Left kidney (tissue), 2 donors: ENCODE results near the gene MRPL40. TPM values are rescaled to one million over a fixed set of nuclear protein-coding genes. Genes with fewer than 3 reads are reported as not detected.
A peak's percentile ranks its signal among the peaks of the same experiment; 100 is the strongest.

Source experiments
- DNase-seq: peaks from one replicate; pipeline ENCODE4 v3.0.0-alpha.2; 2013
- polyA plus RNA-seq: library from polyadenylated mRNA; unstranded; fragments of 120-200 nt; gene quantifications from one replicate; pipeline ENCODE4 v1.2.1, GENCODE V29; 2013; ENCODE audit not compliant: insufficient read length

The MRPL40 gene
- polyA plus RNA-seq, 1 donor: 43.2 TPM

- DNase-seq: no peak
Observed at GRCh38 chr22:19460036-19460435, 27.7 kb downstream of the MRPL40 start.

GRCh38 chr22:19461506-19461905 lies 29.2 kb downstream of the MRPL40 start:
- no peak for DNase-seq

GRCh38 chr22:19463008-19463407 lies 30.7 kb downstream of the MRPL40 start:
- DNase-seq: no peak

GRCh38 chr22:19463491-19464469 lies 31.4 kb downstream of the MRPL40 start:
- no peak for DNase-seq

GRCh38 chr22:19464546-19464945 lies 32.2 kb downstream of the MRPL40 start:
- no peak for DNase-seq

DNA sequence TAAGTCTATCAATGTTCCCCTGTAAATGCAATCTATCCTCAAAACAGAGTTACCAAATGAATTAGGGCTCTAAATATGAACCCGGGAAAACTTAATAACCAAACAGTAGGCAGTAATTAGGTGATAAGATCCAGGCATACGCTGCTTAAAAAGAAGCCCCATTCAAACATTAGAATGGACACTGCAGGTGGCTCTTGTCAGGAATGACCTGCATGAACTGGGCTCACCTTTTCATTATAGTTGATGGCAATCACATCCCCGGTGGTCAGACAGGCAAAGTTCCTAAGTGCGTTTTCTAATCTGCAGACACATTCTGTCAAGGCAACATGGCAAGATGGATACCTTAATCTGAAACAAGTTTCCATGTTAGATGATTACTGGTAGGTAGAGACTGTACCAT lies 32.6 kb downstream of the MRPL40 start:
- DNase-seq: no peak

DNA sequence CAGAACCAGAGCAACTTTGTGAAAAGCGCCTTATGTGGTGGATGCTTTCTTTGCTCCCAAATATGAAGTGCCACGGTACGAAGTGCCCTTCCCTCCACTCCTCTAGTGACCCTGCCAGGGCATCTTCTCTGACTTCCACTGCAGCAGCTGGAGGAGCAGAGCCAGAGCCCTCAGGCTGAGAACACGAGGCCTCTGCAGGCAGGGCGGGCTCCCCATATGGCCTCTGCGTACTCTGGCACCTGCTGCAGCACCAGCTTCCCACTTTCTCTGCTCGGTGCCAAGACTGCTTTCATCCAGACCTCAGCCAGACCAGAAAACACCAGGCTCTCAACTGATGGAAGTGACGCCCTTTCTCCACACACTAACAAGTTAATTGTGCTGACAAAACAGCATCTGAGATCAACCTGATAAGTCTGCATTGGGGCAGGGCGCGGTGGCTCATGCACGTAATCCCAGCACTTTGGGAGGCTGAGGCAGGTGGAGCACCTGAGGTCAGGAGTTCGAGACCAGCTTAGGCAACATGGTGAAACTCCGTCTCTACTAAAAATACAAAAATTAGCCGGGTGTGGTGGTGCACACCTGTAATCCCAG lies 33.9 kb downstream of the MRPL40 start:
- DNase-seq: no peak

GRCh38 chr22:19466848-19467752 lies 34.8 kb downstream of the MRPL40 start:
- no peak for DNase-seq

DNA sequence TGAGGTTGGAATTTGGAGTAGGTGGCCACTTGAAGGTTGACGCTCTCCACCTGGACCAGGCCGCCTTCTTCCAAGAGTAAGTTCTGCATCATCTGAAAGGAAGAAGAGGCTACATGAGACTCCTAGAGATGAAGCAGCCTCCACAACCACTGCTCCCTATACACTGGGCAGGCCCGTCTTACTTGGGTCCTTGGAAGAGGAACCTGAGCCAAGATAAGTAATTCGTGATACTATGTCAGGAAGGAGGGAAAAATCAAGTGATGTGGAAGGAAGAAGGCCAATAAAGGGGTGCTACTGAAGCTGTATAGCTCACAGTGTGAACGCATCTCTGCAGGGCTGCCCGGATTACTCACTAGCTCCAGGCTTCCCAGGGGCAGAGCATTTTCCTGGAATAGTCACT lies 35.6 kb downstream of the MRPL40 start:
- DNase-seq: no peak

DNA sequence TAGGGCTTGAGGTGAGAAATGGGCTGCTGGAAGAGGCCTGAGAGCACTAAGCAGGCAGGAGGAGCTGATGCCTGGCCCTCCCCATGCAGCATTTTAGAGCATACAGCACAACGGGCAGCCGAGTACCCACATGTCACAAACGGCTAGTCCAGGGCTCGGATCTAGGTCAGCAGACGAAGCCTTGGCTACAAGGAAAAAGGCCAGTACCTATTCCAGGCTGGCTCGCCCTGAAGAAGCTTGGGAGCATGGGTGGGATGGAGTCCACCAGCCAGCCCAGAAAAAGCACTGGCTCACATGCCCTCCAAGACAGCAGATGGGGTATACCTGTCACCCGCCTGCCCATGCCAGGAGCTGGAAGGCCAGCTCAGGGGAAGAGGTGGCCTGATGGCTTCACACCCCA lies 37.1 kb downstream of the MRPL40 start:
- DNase-seq: no peak

DNA sequence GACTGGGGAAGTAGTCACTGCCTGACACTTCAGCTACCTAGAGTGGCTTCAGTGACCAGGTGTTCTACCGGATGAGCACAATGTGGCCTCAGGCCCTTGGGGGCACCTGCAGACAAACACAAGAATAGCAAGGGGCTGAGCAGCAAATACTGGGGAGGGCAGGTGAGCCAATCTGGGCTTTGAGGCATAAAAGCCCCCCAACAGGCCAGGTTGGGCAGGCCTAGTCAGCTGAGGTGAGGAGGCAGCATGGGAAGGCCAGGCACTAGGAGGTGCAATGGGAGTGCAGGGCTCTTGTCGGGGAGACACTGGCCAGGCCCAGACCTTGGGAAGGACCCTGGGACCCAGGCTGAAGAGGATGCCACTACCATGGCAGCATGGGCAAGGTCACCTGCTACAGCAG lies 37.7 kb downstream of the MRPL40 start:
- DNase-seq: no peak

DNA sequence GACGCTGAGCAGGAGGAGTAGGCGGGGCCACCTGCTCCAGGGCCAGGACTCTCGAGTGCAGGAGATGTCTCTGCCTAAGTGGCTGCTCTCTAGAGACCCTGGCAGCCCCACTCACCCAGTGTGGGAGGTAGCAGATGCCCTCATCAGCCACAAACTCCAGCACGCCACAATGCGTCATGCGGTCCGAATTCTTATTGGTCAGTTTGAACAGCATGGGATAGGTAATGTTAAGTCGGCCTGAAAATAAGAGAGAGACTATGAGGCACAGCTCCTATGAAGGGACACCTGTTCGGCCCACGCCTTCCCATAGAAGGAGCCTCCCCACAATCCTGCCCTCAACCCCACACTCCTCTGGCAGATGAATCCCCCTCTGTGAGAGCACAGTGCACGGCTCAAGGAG lies 39.2 kb downstream of the MRPL40 start:
- no peak for DNase-seq

DNA sequence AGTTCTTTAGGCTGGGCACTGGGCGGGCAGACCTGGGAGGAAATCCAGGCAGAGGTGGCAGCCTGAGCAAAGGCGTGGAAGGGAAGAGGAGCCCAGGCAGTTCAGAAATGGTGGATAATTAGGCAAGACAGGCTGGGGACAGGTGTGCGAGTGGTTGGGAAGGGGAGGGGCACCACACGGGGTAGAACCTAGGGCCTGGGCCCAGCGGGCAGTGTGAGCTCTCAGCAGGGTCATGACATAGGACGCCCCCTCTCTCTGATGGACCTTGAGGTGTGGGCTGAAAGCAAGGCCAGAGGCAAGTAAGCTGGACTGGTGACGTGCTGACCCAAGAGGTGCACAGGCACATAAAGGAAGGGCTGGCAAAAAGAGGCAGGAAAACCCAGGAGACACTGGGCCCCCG lies 39.9 kb downstream of the MRPL40 start:
- no peak for DNase-seq

GRCh38 chr22:19473578-19473977 lies 41.2 kb downstream of the MRPL40 start:
- no peak for DNase-seq

DNA sequence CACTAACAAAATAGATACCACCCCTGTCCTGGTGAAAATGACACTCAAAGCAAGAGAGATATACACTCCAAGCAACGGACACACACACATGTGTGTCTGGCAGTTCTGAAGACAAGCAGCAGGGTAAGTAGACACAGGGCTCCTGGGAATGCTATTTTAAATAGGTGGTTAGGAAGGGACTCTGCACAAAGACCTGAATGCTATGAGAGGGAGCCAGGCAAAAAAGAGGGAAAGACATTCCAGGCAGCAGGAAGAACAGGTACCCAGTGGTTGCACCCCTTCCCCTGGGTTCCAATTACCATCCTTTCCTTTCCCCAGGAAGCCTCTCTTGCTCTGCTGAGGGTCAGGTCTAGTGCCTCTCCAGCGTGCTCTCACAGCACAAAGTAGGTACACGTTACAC lies 43.7 kb downstream of the MRPL40 start:
- DNase-seq: no peak

DNA sequence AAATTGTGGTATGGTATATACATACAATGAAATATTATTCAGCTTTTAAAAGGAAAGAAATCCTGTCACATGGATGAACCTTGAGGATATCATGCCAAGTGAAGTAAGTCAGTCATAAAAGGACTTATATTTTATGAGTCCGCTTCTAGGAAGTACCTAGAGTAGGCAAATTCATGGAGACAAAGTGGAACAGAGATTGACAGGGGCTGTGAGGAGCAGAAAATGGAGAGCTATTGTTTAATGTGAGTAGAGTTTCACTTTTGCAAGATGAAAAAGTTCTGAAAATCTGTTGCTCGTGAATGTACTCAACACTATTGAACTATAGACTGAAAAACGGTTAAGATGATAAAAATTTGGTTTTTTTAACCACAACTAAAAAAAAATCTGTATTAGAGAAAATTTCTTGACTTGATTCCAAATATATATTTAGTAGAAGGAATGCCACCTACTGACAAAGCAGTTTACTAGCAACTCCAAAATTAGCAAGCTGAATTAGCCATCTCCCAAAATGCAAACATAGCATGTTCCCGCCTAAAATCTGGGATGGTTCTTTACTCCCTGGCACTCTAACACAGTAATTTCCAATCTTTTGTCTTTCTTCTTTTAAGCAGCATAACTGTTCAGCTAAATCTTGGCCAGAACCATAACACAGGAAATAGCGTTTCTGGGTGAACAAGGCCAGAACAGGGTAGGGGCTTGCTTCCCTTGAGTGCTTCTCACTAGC lies 45.1 kb downstream of the MRPL40 start:
- DNase-seq: no peak

- no peak for DNase-seq
Observed at GRCh38 chr22:19478045-19478900, 45.9 kb downstream of the MRPL40 start.

DNA sequence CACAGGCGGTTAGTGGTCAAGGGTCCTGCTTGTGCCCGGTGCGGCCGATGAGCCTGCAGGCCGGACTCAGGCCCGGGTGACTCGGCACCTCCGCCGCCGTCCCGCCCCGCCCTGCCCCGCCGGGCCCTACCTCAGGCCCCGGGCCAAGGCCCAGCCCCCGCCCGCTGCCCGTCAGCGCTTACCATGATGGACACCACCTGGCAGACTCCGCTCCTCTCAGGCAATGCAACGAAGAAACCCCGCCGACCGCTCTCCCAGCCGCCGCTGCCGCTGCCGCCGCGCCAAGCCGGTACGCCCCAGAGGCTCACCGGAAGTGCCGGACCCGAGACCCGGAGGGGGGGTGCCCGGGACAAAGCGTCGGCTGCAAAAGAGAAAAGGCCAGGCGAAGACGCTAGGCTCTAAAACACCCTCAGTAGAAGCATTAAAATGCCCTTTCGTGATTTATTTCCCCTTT lies 46.6 kb downstream of the MRPL40 start, which contains the start of gene UFD1:
TSS of gene UFD1 (minus strand) at position 293 of the 454 bp plus-strand sequence. CDS start at position 185, 108 bp downstream.
- DNase-seq: peak; percentile 85

DNA sequence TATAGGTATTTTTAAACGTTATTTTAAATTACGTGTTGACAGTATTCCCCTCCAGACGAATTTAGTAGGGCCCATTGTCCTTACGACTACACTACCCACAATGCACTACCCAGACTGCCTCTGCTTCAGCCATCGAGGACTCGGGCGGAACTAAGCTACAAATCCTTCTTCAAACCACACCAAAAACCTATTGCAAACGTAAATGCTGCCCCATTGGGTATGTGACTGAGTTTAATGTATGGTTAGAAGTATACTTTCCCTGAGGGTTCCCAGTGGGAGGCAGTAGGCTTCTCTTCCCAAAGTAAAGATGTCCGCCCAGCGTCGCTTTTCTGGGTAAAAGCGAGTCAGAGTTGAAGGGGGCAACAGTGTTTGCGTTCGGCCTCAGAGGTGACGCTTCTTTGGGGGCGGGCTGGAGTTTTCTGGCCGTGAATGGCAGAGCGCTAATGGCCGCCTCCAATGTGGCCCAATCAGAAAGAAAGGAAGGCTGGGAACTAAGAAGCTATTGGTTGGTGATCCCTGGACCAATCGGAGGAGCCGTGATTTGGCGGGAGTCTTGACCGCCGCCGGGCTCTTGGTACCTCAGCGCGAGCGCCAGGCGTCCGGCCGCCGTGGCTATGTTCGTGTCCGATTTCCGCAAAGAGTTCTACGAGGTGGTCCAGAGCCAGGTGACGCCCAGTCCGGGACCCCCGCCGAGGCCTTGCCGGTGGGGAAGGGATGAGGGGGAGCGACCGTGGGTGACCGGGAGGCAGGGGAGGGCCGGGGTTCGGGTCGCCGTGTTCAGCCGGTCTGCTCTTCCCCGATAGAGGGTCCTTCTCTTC lies 47.2 kb downstream of the MRPL40 start, which contains the start of gene CDC45:
TSS of gene CDC45 (plus strand) at position 566 of the 818 bp plus-strand sequence. CDS start at position 615, 49 bp downstream.
- peak; percentile 99 for DNase-seq
